GM23248 (cell line): ENCODE results near the gene SEMA3C.
"Not testable (repeated sequence)": the region's sequence is repeated elsewhere in the genome, so short reads cannot be mapped to it uniquely, and the experiment has no call there.

ENCODE experiments used
- EZH2 ChIP-seq: fragments of 200-600 bp; sonication (generic); IDR thresholded peaks from 2 replicates; pipeline ENCODE4 v1.6.1; 2018; ENCODE audit warnings: antibody characterized with exemption, mild to moderate bottlenecking; ENCODE audit not compliant: insufficient read depth, poor library complexity, severe bottlenecking
- EZH2phosphoT487 ChIP-seq: fragments of 200-600 bp; sonication (generic); IDR thresholded peaks from 2 replicates; pipeline ENCODE4 v1.6.1; 2018; ENCODE audit warnings: antibody characterized with exemption, moderate library complexity, mild to moderate bottlenecking, low read depth; ENCODE audit not compliant: insufficient read depth

GRCh38 chr7:80926955-80927354, 8.1 kb upstream of the SEMA3C start:
- TF ChIP-seq EZH2, EZH2phosphoT487: not testable (repeated sequence)
